Fibroblast of lung (primary cell): ENCODE results near the gene KRTAP10-1. TPM values are rescaled to one million over a fixed set of nuclear protein-coding genes. Genes with fewer than 3 reads are reported as not detected.

Source experiments
- DNase-seq, 2 donors: peaks; one replicate each; pipeline versions ENCODE4 v3.0.0 to v3.0.0-alpha.2; 2010; ENCODE audit warnings: low read depth in 2 of 2
- H2AFZ ChIP-seq: 2 replicates; pipeline ENCODE4 v1.5.1; 2012; ENCODE audit warnings: low read length, control low read depth, inconsistent platforms
- H3K27ac ChIP-seq: 2 replicates; pipeline ENCODE4 v1.5.1; 2011; ENCODE audit warnings: low read length, control low read depth; ENCODE audit not compliant: insufficient read depth
- H3K27me3 ChIP-seq: 2 replicates; pipeline ENCODE4 v1.5.1; 2011; ENCODE audit warnings: mild to moderate bottlenecking, low read length; ENCODE audit not compliant: control insufficient read depth, insufficient read depth
- H3K36me3 ChIP-seq: 2 replicates; pipeline ENCODE4 v1.5.1; 2011; ENCODE audit warnings: low read length; ENCODE audit not compliant: control insufficient read depth, insufficient read depth
- H3K4me1 ChIP-seq: 2 replicates; pipeline ENCODE4 v1.5.1; 2011; ENCODE audit warnings: low read length; ENCODE audit not compliant: control insufficient read depth, insufficient read depth; ENCODE audit errors: extremely low read depth
- H3K4me2 ChIP-seq: 2 replicates; pipeline ENCODE4 v1.5.1; 2011; ENCODE audit warnings: low read length, control low read depth; ENCODE audit not compliant: insufficient read depth; ENCODE audit errors: extremely low read depth
- H3K4me3 ChIP-seq, 4 experiments: fragments of 200-600 bp in 1 of 4; sonication (generic) in 1 of 4; replicated peaks in 1 of 4; 2 replicates each; pipeline ENCODE4 v1.5.1; 2011 to 2016; ENCODE audit warnings: low read length in 4 of 4, low read depth in 3 of 4, mild to moderate bottlenecking in 3 of 4, control low read depth in 2 of 4, inconsistent platforms in 1 of 4, mixed read lengths in 1 of 4; ENCODE audit not compliant: insufficient read depth in 1 of 4; ENCODE audit errors: control extremely low read depth in 1 of 4
- H3K79me2 ChIP-seq: 2 replicates; pipeline ENCODE4 v1.5.1; 2012; ENCODE audit warnings: mild to moderate bottlenecking, low read length, inconsistent platforms; ENCODE audit not compliant: control insufficient read depth, insufficient read depth
- H3K9ac ChIP-seq: 2 replicates; pipeline ENCODE4 v1.5.1; 2011; ENCODE audit warnings: mild to moderate bottlenecking, low read length, control low read depth; ENCODE audit not compliant: insufficient read depth
- H3K9me3 ChIP-seq: 2 replicates; pipeline ENCODE4 v1.5.1; 2012; ENCODE audit warnings: low read depth, low read length; ENCODE audit not compliant: control insufficient read depth, insufficient read depth
- H4K20me1 ChIP-seq: 2 replicates; pipeline ENCODE4 v1.5.1; 2011; ENCODE audit warnings: low read length; ENCODE audit not compliant: control insufficient read depth, insufficient read depth; ENCODE audit errors: extremely low read depth
- CTCF ChIP-seq, 2 donors: IDR thresholded peaks in 1 of 2; conservative IDR thresholded peaks in 1 of 2; 1 replicate in 1 of 2; 2 replicates in 1 of 2; pipeline ENCODE4 v1.5.1; 2011 to 2012; ENCODE audit warnings: low read length in 2 of 2, control low read depth in 1 of 2, inconsistent platforms in 1 of 2, low read depth in 1 of 2, mild to moderate bottlenecking in 1 of 2
- EZH2 ChIP-seq: IDR thresholded peaks from 2 replicates; pipeline ENCODE4 v1.5.1; 2012; ENCODE audit warnings: low read length, control low read depth, mild to moderate bottlenecking; ENCODE audit errors: missing control alignments
- polyA plus RNA-seq, 2 donors: library from polyadenylated mRNA; depleted of rRNA in 1 of 2; stranded (reverse) in 1 of 2; unstranded in 1 of 2; fragments of >200 nt; gene quantifications; 2 replicates each; pipeline ENCODE4 v1.2.1, GENCODE V29; 2011 to 2012; ENCODE audit warnings: missing spikeins in 1 of 2
- total RNA-seq: library from RNA; depleted of rRNA; stranded (reverse); fragments of >200 nt; gene quantifications from 2 replicates; pipeline ENCODE4 v1.2.1, GENCODE V29; 2014

KRTAP10-1 gene
- total and polyA plus RNA-seq, 2 donors (not counting 1 experiment from before 2014, with no cell fraction given), result not detected

- no peak for TF ChIP-seq EZH2
- TF ChIP-seq CTCF (conservative IDR thresholded peaks at IDR 0.05 in 1 of 2, IDR thresholded peaks at IDR 0.05 in 1 of 2; ENCODE audit: low read depth in 1 of 2, low read length in 2 of 2), result no peak
- no peak overlapping the region for H3K4me3 ChIP-seq
- no peaks in the 10 kb centered on the region for H3K9me3 ChIP-seq
- H2AFZ ChIP-seq, result no peak overlapping the region
- H3K27me3 ChIP-seq, result no peaks in the 10 kb centered on the region
- no peak for DNase-seq
- H3K79me2 ChIP-seq, result no peaks in the 10 kb centered on the region
- no peak overlapping the region for H3K9ac ChIP-seq
- no peak overlapping the region for H3K4me2 ChIP-seq
- H3K27ac ChIP-seq, result no peak overlapping the region
- H4K20me1 ChIP-seq, result no peaks in the 10 kb centered on the region
- no peaks in the 10 kb centered on the region for H3K4me1 ChIP-seq
- no peaks in the 10 kb centered on the region for H3K36me3 ChIP-seq
Measured at GRCh38 chr21:44525391-44526095, 14.5 kb downstream of the KRTAP10-1 start.

- Histone ChIP-seq H3K36me3 (no peaks in the 10 kb centered on the region), H3K27ac (no peak overlapping the region), H3K9me3 (no peaks in the 10 kb centered on the region), H4K20me1 (no peaks in the 10 kb centered on the region), H2AFZ (no peak overlapping the region), H3K4me2 (no peak overlapping the region), H3K79me2 (no peaks in the 10 kb centered on the region), H3K27me3 (no peaks in the 10 kb centered on the region), H3K9ac (no peak overlapping the region), H3K4me3 (no peak overlapping the region), H3K4me1 (no peaks in the 10 kb centered on the region)
- DNase-seq, result no peak
- TF ChIP-seq EZH2, result no peak
- no peak for TF ChIP-seq CTCF (conservative IDR thresholded peaks at IDR 0.05 in 1 of 2, IDR thresholded peaks at IDR 0.05 in 1 of 2; ENCODE audit: low read depth in 1 of 2, low read length in 2 of 2)
Measured at GRCh38 chr21:44524414-44525371, 15.3 kb downstream of the KRTAP10-1 start.
